Tibial nerve (tissue), 4 donors: Measurements from ENCODE around the gene RNF20.

Experiments
- EP300 ChIP-seq, 2 donors: sonication (generic); formaldehyde crosslinking; IDR thresholded peaks; one replicate each; pipeline ENCODE4 v1.6.1; 2017; ENCODE audit warnings: antibody characterized with exemption in 2 of 2, mild to moderate bottlenecking in 1 of 2
- POLR2A ChIP-seq, 2 donors: fragments of 450-650 bp; IDR thresholded peaks; one replicate each; pipeline ENCODE4 v1.6.1; 2017; ENCODE audit warnings: antibody characterized with exemption in 2 of 2, mild to moderate bottlenecking in 2 of 2, moderate library complexity in 2 of 2
- TF ChIP-seq, protein P1 (sequence below), 5 experiments: fragments of 200-600 bp in 3 of 5; fragments of 450-650 bp in 2 of 5; sonication (generic) in 3 of 5; IDR thresholded peaks; one replicate each; pipeline ENCODE4 v1.5.1; 2016 to 2019; ENCODE audit warnings: antibody characterized with exemption in 5 of 5, mild to moderate bottlenecking in 3 of 5, moderate library complexity in 2 of 5

GRCh38 chr9:101527066-101527465 is 6.6 kb upstream of the RNF20 start:
- TF ChIP-seq, protein P1, sequence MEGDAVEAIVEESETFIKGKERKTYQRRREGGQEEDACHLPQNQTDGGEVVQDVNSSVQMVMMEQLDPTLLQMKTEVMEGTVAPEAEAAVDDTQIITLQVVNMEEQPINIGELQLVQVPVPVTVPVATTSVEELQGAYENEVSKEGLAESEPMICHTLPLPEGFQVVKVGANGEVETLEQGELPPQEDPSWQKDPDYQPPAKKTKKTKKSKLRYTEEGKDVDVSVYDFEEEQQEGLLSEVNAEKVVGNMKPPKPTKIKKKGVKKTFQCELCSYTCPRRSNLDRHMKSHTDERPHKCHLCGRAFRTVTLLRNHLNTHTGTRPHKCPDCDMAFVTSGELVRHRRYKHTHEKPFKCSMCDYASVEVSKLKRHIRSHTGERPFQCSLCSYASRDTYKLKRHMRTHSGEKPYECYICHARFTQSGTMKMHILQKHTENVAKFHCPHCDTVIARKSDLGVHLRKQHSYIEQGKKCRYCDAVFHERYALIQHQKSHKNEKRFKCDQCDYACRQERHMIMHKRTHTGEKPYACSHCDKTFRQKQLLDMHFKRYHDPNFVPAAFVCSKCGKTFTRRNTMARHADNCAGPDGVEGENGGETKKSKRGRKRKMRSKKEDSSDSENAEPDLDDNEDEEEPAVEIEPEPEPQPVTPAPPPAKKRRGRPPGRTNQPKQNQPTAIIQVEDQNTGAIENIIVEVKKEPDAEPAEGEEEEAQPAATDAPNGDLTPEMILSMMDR (IDR thresholded peaks at IDR 0.05) = no peak
- TF ChIP-seq POLR2A (IDR thresholded peaks at IDR 0.05) = no peak
- TF ChIP-seq EP300 (IDR thresholded peaks at IDR 0.05) = no peak
